ENCODE results near the gene RAD52.

DNA sequence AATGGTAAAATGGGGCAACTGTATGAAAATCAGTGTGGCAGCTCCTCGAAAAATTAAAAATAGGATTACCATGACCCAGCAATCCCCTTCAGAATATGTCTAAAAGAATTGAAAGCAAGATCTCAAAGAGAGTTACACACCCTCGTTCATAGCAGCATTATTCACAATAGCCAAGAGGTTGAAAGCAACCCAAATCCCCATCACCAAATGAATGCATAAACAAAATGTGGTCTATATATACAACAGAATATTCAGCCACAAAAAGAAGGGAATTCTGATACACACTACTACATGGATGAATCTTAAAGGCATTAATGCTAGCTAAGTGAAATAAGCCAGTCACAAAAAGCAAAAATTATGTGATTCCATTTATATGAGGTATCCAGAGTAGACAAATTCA, 27.2 kb downstream of the RAD52 start:
- TF ChIP-seq CTCF (IDR thresholded peaks at IDR 0.05): no peak
- TF ChIP-seq POLR2A (IDR thresholded peaks at IDR 0.05): no peak
- TF ChIP-seq EP300 (IDR thresholded peaks at IDR 0.05): no peak
